Tibial nerve (tissue), 3 donors: ENCODE results near the gene TMEM132C.

Experiments
- CTCF ChIP-seq, 5 experiments: fragments of 200-600 bp in 3 of 5; fragments of 450-650 bp in 2 of 5; sonication (generic) in 3 of 5; IDR thresholded peaks; one replicate each; pipeline ENCODE4 v1.5.1; 2016 to 2019; ENCODE audit warnings: antibody characterized with exemption in 5 of 5, mild to moderate bottlenecking in 3 of 5, moderate library complexity in 2 of 5
- POLR2A ChIP-seq, 2 donors: fragments of 450-650 bp; IDR thresholded peaks; one replicate each; pipeline ENCODE4 v1.6.1; 2017; ENCODE audit warnings: antibody characterized with exemption in 2 of 2, mild to moderate bottlenecking in 2 of 2, moderate library complexity in 2 of 2

- no peak for TF ChIP-seq CTCF (IDR thresholded peaks at IDR 0.05)
- no peak for TF ChIP-seq POLR2A (IDR thresholded peaks at IDR 0.05)
Observed at GRCh38 chr12:128459067-128459466, 192.1 kb downstream of the TMEM132C start.
